Ovary (tissue), 3 donors: ENCODE measurements around the gene PRKCH.
"Not testable (repeated sequence)": the region's sequence is repeated elsewhere in the genome, so short reads cannot be mapped to it uniquely, and the experiment has no call there.

ENCODE experiments used
- CTCF ChIP-seq, 3 donors: fragments of 450-650 bp in 2 of 3; fragments of 200-600 bp in 1 of 3; IDR thresholded peaks; one replicate each; pipeline versions ENCODE4 v1.5.1 to v1.8.0; 2016 to 2022; ENCODE audit warnings: antibody characterized with exemption in 3 of 3, mild to moderate bottlenecking in 1 of 3
- EP300 ChIP-seq: sonication (generic); formaldehyde crosslinking; IDR thresholded peaks from one replicate; pipeline ENCODE4 v1.6.1; 2017; ENCODE audit warnings: antibody characterized with exemption
- POLR2A ChIP-seq: fragments of 450-650 bp; IDR thresholded peaks from one replicate; pipeline ENCODE4 v1.6.1; 2017; ENCODE audit warnings: antibody characterized with exemption, mild to moderate bottlenecking, moderate library complexity
- donor health status: DM: no; HTN: no; CAD: no.

GRCh38 chr14:61320170-61320569 lies 1.2 kb upstream of the PRKCH start:
- TF ChIP-seq POLR2A; CTCF (IDR thresholded peaks at IDR 0.05); EP300: not testable (repeated sequence)
